Memory B cell (primary cell): ENCODE results near the gene TRIM47.

Source experiments
- ATAC-seq: fragments of 150-1000 bp; cut with Tn5 transposase; 2 replicates; pipeline ENCODE4 v1.10.0; 2021; ENCODE audit warnings: low read depth, mild to moderate bottlenecking, moderate library complexity
- DNase-seq, 2 donors: peaks; one replicate each; pipeline ENCODE4 v3.0.0; 2022; ENCODE audit warnings: low spot score in 2 of 2
- H3K27ac Mint-ChIP-seq: one replicate; pipeline ENCODE4 v1.8.0; 2022; ENCODE audit warnings: mild to moderate bottlenecking, moderate library complexity, mixed read lengths
- H3K27me3 Mint-ChIP-seq: one replicate; pipeline ENCODE4 v1.8.0; 2022; ENCODE audit warnings: mixed read lengths
- H3K36me3 Mint-ChIP-seq: one replicate; pipeline ENCODE4 v1.8.0; 2022; ENCODE audit warnings: mild to moderate bottlenecking, mixed read lengths
- H3K4me1 Mint-ChIP-seq: one replicate; pipeline ENCODE4 v1.8.0; 2022; ENCODE audit warnings: mixed read lengths
- H3K4me3 Mint-ChIP-seq: one replicate; pipeline ENCODE4 v1.8.0; 2022; ENCODE audit warnings: mild to moderate bottlenecking, moderate library complexity, mixed read lengths
- H3K9me3 Mint-ChIP-seq: one replicate; pipeline ENCODE4 v1.8.0; 2022; ENCODE audit warnings: mixed read lengths

Gene TRIM47

GRCh38 chr17:75878174-75878998, at the start of gene TRIM47:
Gene TRIM47, minus strand, starts transcription at chr17:75878581. Its CDS starts 33 bp downstream, at chr17:75878548.
- Mint-ChIP-seq H3K36me3 (no peaks in the 10 kb centered on the region), H3K4me3 (peak within 1 kb of the TSS; percentile 94), H3K27me3 (no peaks in the 10 kb centered on the region), H3K4me1 (peaks cover 17% of the 10 kb centered on the region), H3K9me3 (no peaks in the 10 kb centered on the region), H3K27ac (peak within 1 kb of the TSS; percentile 86)
- DNase-seq (no peak), ATAC-seq (peak; percentile 4)

GRCh38 chr17:75927286-75927922, 49.0 kb upstream of the TRIM47 start:
- no peaks in the 10 kb centered on the region for H3K9me3 Mint-ChIP-seq
- DNase-seq (no peak), ATAC-seq (no peak)
- no peaks in the 10 kb centered on the region for H3K4me1 Mint-ChIP-seq
- H3K4me3 Mint-ChIP-seq = no peak overlapping the region
- H3K27me3 Mint-ChIP-seq = no peaks in the 10 kb centered on the region
- H3K36me3 Mint-ChIP-seq = peaks cover 3% of the 10 kb centered on the region
- no peak overlapping the region for H3K27ac Mint-ChIP-seq

GRCh38 chr17:75926456-75926855, 48.1 kb upstream of the TRIM47 start:
- H3K4me3 Mint-ChIP-seq = no peak overlapping the region
- no peaks in the 10 kb centered on the region for H3K27me3 Mint-ChIP-seq
- DNase-seq (no peak), ATAC-seq (no peak)
- H3K9me3 Mint-ChIP-seq = no peaks in the 10 kb centered on the region
- peaks cover 3% of the 10 kb centered on the region for H3K36me3 Mint-ChIP-seq
- H3K4me1 Mint-ChIP-seq = no peaks in the 10 kb centered on the region
- no peak overlapping the region for H3K27ac Mint-ChIP-seq

- Mint-ChIP-seq H3K4me3 (no peak overlapping the region), H3K36me3 (peaks cover 3% of the 10 kb centered on the region), H3K4me1 (no peaks in the 10 kb centered on the region), H3K27ac (no peak overlapping the region), H3K27me3 (no peaks in the 10 kb centered on the region), H3K9me3 (no peaks in the 10 kb centered on the region)
- no peak for ATAC-seq
- DNase-seq = no peak
These were observed 47.5 kb upstream of the TRIM47 start for GRCh38 chr17:75925912-75926311.

- no peaks in the 10 kb centered on the region for H3K9me3 Mint-ChIP-seq
- H3K36me3 Mint-ChIP-seq = peaks cover 3% of the 10 kb centered on the region
- H3K4me3 Mint-ChIP-seq = no peak overlapping the region
- no peak for DNase-seq
- no peak for ATAC-seq
- no peaks in the 10 kb centered on the region for H3K27me3 Mint-ChIP-seq
- H3K4me1 Mint-ChIP-seq = no peaks in the 10 kb centered on the region
- H3K27ac Mint-ChIP-seq = no peak overlapping the region
These were observed 46.7 kb upstream of the TRIM47 start for GRCh38 chr17:75925103-75925502.

GRCh38 chr17:75922963-75923874, 44.8 kb upstream of the TRIM47 start:
- Mint-ChIP-seq H3K4me3 (no peak overlapping the region), H3K36me3 (peaks cover 3% of the 10 kb centered on the region), H3K27ac (no peak overlapping the region), H3K9me3 (no peaks in the 10 kb centered on the region), H3K4me1 (no peaks in the 10 kb centered on the region), H3K27me3 (no peaks in the 10 kb centered on the region)
- DNase-seq = no peak
- no peak for ATAC-seq

- ATAC-seq (no peak), DNase-seq (no peak)
- Mint-ChIP-seq H3K4me1 (no peaks in the 10 kb centered on the region), H3K36me3 (no peaks in the 10 kb centered on the region), H3K4me3 (no peak overlapping the region), H3K27ac (no peak overlapping the region), H3K9me3 (no peaks in the 10 kb centered on the region), H3K27me3 (no peaks in the 10 kb centered on the region)
These were observed 44.0 kb upstream of the TRIM47 start for GRCh38 chr17:75922173-75922961.

GRCh38 chr17:75921596-75921995, 43.2 kb upstream of the TRIM47 start:
- no peak overlapping the region for H3K27ac Mint-ChIP-seq
- DNase-seq (no peak), ATAC-seq (no peak)
- peaks cover 2% of the 10 kb centered on the region for H3K4me1 Mint-ChIP-seq
- H3K4me3 Mint-ChIP-seq = no peak overlapping the region
- H3K36me3 Mint-ChIP-seq = peaks cover 2% of the 10 kb centered on the region
- H3K9me3 Mint-ChIP-seq = no peaks in the 10 kb centered on the region
- no peaks in the 10 kb centered on the region for H3K27me3 Mint-ChIP-seq

GRCh38 chr17:75920045-75920560, 41.7 kb upstream of the TRIM47 start:
- Mint-ChIP-seq H3K27me3 (no peaks in the 10 kb centered on the region), H3K9me3 (no peaks in the 10 kb centered on the region), H3K36me3 (peaks cover 2% of the 10 kb centered on the region), H3K4me3 (no peak overlapping the region), H3K27ac (no peak overlapping the region), H3K4me1 (peaks cover 2% of the 10 kb centered on the region)
- DNase-seq (no peak), ATAC-seq (no peak)

GRCh38 chr17:75919611-75920010, 41.2 kb upstream of the TRIM47 start:
- ATAC-seq = no peak

GRCh38 chr17:75917917-75918445, 39.6 kb upstream of the TRIM47 start:
- ATAC-seq (no peak), DNase-seq (no peak)
- no peak overlapping the region for H3K27ac Mint-ChIP-seq
- H3K36me3 Mint-ChIP-seq = peaks cover 8% of the 10 kb centered on the region
- no peaks in the 10 kb centered on the region for H3K27me3 Mint-ChIP-seq
- peaks cover 2% of the 10 kb centered on the region for H3K4me1 Mint-ChIP-seq
- no peak overlapping the region for H3K4me3 Mint-ChIP-seq
- H3K9me3 Mint-ChIP-seq = no peaks in the 10 kb centered on the region

More at GRCh38 chr17:75919611-75920010, 41.2 kb upstream of the TRIM47 start:
- Mint-ChIP-seq H3K36me3 (peaks cover 2% of the 10 kb centered on the region), H3K27ac (no peak overlapping the region), H3K4me1 (peaks cover 2% of the 10 kb centered on the region), H3K27me3 (no peaks in the 10 kb centered on the region), H3K9me3 (no peaks in the 10 kb centered on the region), H3K4me3 (no peak overlapping the region)
- no peak for DNase-seq

GRCh38 chr17:75917141-75917916, 38.9 kb upstream of the TRIM47 start:
- no peaks in the 10 kb centered on the region for H3K27me3 Mint-ChIP-seq
- no peak overlapping the region for H3K4me3 Mint-ChIP-seq
- ATAC-seq (no peak), DNase-seq (no peak)
- peaks cover 2% of the 10 kb centered on the region for H3K4me1 Mint-ChIP-seq
- no peaks in the 10 kb centered on the region for H3K9me3 Mint-ChIP-seq
- H3K27ac Mint-ChIP-seq = no peak overlapping the region
- H3K36me3 Mint-ChIP-seq = peaks cover 8% of the 10 kb centered on the region
